ENCODE results near the gene CERT1. TPM values are rescaled to one million over a fixed set of nuclear protein-coding genes. Genes with fewer than 3 reads are reported as not detected.
"Not testable (repeated sequence)": the region's sequence is repeated elsewhere in the genome, so short reads cannot be mapped to it uniquely, and the experiment has no call there.

Gene CERT1
- total RNA-seq, 1 donor from 2014 or later = 43.7 TPM

- H3K4me1 Mint-ChIP-seq (ENCODE audit: low read depth) = peaks cover 13% of the 10 kb centered on the region
- peak overlapping the region; percentile 49 for H3K27ac Mint-ChIP-seq
- intact Hi-C loops (cut with micrococcal nuclease) = no loop called here
- peaks cover 38% of the 10 kb centered on the region for H3K9me3 Mint-ChIP-seq
- no peak overlapping the region for H3K4me3 Mint-ChIP-seq (ENCODE audit: low read depth)
- H3K27me3 Mint-ChIP-seq (ENCODE audit: low read depth) = no peaks in the 10 kb centered on the region
- H3K36me3 Mint-ChIP-seq (ENCODE audit: low read depth) = peaks cover 47% of the 10 kb centered on the region
- no peak for DNase-seq (ENCODE audit: low spot score)
These were observed 25.4 kb upstream of the CERT1 start for GRCh38 chr5:75536694-75537360.

GRCh38 chr5:75536147-75536546 is 24.7 kb upstream of the CERT1 start:
- Mint-ChIP-seq H3K27me3 (ENCODE audit: low read depth) (no peaks in the 10 kb centered on the region), H3K9me3 (peaks cover 40% of the 10 kb centered on the region), H3K27ac (no peak overlapping the region), H3K4me3 (ENCODE audit: low read depth) (no peak overlapping the region), H3K36me3 (ENCODE audit: low read depth) (peaks cover 51% of the 10 kb centered on the region), H3K4me1 (ENCODE audit: low read depth) (peaks cover 13% of the 10 kb centered on the region)
- intact Hi-C loops (cut with micrococcal nuclease) = no loop called here
- no peak for DNase-seq (ENCODE audit: low spot score)

GRCh38 chr5:75534734-75535133 is 23.3 kb upstream of the CERT1 start:
- Mint-ChIP-seq H3K4me1 (ENCODE audit: low read depth) (peaks cover 12% of the 10 kb centered on the region), H3K27me3 (ENCODE audit: low read depth) (no peaks in the 10 kb centered on the region), H3K9me3 (peaks cover 40% of the 10 kb centered on the region), H3K27ac (no peak overlapping the region), H3K4me3 (ENCODE audit: low read depth) (no peak overlapping the region), H3K36me3 (ENCODE audit: low read depth) (peaks cover 51% of the 10 kb centered on the region)
- DNase-seq (ENCODE audit: low spot score) = no peak
- intact Hi-C loops (cut with micrococcal nuclease) = no loop called here

- H3K4me3 Mint-ChIP-seq (ENCODE audit: low read depth); H3K27ac Mint-ChIP-seq; H3K27me3 Mint-ChIP-seq (ENCODE audit: low read depth); DNase-seq (ENCODE audit: low spot score); intact Hi-C loops (cut with micrococcal nuclease): not testable (repeated sequence)
- Mint-ChIP-seq H3K4me1 (ENCODE audit: low read depth) (peaks cover 13% of the 10 kb centered on the region), H3K36me3 (ENCODE audit: low read depth) (peaks cover 56% of the 10 kb centered on the region), H3K9me3 (peaks cover 40% of the 10 kb centered on the region)
These were observed 22.3 kb upstream of the CERT1 start for GRCh38 chr5:75533716-75534115.

GRCh38 chr5:75532190-75532589 is 20.8 kb upstream of the CERT1 start:
- Mint-ChIP-seq H3K27me3 (ENCODE audit: low read depth) (no peaks in the 10 kb centered on the region), H3K9me3 (peaks cover 40% of the 10 kb centered on the region), H3K27ac (no peak overlapping the region), H3K36me3 (ENCODE audit: low read depth) (peaks cover 54% of the 10 kb centered on the region), H3K4me3 (ENCODE audit: low read depth) (no peak overlapping the region), H3K4me1 (ENCODE audit: low read depth) (peaks cover 10% of the 10 kb centered on the region)
- DNase-seq (ENCODE audit: low spot score) = no peak
- intact Hi-C loops (cut with micrococcal nuclease) = no loop called here

- Mint-ChIP-seq H3K27me3 (ENCODE audit: low read depth) (no peaks in the 10 kb centered on the region), H3K9me3 (peaks cover 22% of the 10 kb centered on the region), H3K36me3 (ENCODE audit: low read depth) (peaks cover 40% of the 10 kb centered on the region), H3K4me1 (ENCODE audit: low read depth) (peaks cover 21% of the 10 kb centered on the region), H3K27ac (peak overlapping the region; percentile 55), H3K4me3 (ENCODE audit: low read depth) (no peak overlapping the region)
- no peak for DNase-seq (ENCODE audit: low spot score)
- intact Hi-C loops (cut with micrococcal nuclease) = no loop called here
These were observed 17.8 kb upstream of the CERT1 start for GRCh38 chr5:75529185-75529584.

- intact Hi-C loops (cut with micrococcal nuclease) = no loop called here
- H3K27ac Mint-ChIP-seq = no peak overlapping the region
- H3K4me3 Mint-ChIP-seq (ENCODE audit: low read depth) = no peak overlapping the region
- peaks cover 37% of the 10 kb centered on the region for H3K36me3 Mint-ChIP-seq (ENCODE audit: low read depth)
- H3K9me3 Mint-ChIP-seq = peaks cover 13% of the 10 kb centered on the region
- peaks cover 37% of the 10 kb centered on the region for H3K4me1 Mint-ChIP-seq (ENCODE audit: low read depth)
- H3K27me3 Mint-ChIP-seq (ENCODE audit: low read depth) = no peaks in the 10 kb centered on the region
- no peak for DNase-seq (ENCODE audit: low spot score)
These were observed 14.6 kb upstream of the CERT1 start for GRCh38 chr5:75526070-75526469.

GRCh38 chr5:75525344-75525743 is 13.9 kb upstream of the CERT1 start:
- no peak overlapping the region for H3K4me3 Mint-ChIP-seq (ENCODE audit: low read depth)
- H3K27ac Mint-ChIP-seq = peak overlapping the region; percentile 5
- peaks cover 44% of the 10 kb centered on the region for H3K36me3 Mint-ChIP-seq (ENCODE audit: low read depth)
- DNase-seq (ENCODE audit: low spot score) = no peak
- intact Hi-C loops (cut with micrococcal nuclease) = no loop called here
- H3K27me3 Mint-ChIP-seq (ENCODE audit: low read depth) = no peaks in the 10 kb centered on the region
- peaks cover 19% of the 10 kb centered on the region for H3K9me3 Mint-ChIP-seq
- H3K4me1 Mint-ChIP-seq (ENCODE audit: low read depth) = peaks cover 37% of the 10 kb centered on the region

- Mint-ChIP-seq H3K27me3 (ENCODE audit: low read depth) (no peaks in the 10 kb centered on the region), H3K9me3 (peaks cover 25% of the 10 kb centered on the region), H3K36me3 (ENCODE audit: low read depth) (peaks cover 51% of the 10 kb centered on the region), H3K4me1 (ENCODE audit: low read depth) (peaks cover 42% of the 10 kb centered on the region), H3K27ac (peak overlapping the region; percentile 25), H3K4me3 (ENCODE audit: low read depth) (no peak overlapping the region)
- no peak for DNase-seq (ENCODE audit: low spot score)
- intact Hi-C loops (cut with micrococcal nuclease) = loop anchor here (1.0 kb wide), 1 partner anchor 43 kb away; no protein-coding TSS in a partner anchor
These were observed 13.2 kb upstream of the CERT1 start for GRCh38 chr5:75524591-75524990.

- peaks cover 47% of the 10 kb centered on the region for H3K4me1 Mint-ChIP-seq (ENCODE audit: low read depth)
- DNase-seq (ENCODE audit: low spot score) = no peak
These were observed 12.6 kb upstream of the CERT1 start for GRCh38 chr5:75524071-75524470.

GRCh38 chr5:75523275-75523674 is 11.8 kb upstream of the CERT1 start:
- H3K27ac Mint-ChIP-seq = no peak overlapping the region
- intact Hi-C loops (cut with micrococcal nuclease) = no loop called here
- no peaks in the 10 kb centered on the region for H3K27me3 Mint-ChIP-seq (ENCODE audit: low read depth)
- H3K4me3 Mint-ChIP-seq (ENCODE audit: low read depth) = no peak overlapping the region
- peaks cover 52% of the 10 kb centered on the region for H3K4me1 Mint-ChIP-seq (ENCODE audit: low read depth)
- H3K36me3 Mint-ChIP-seq (ENCODE audit: low read depth) = peaks cover 58% of the 10 kb centered on the region
- no peak for DNase-seq (ENCODE audit: low spot score)
- H3K9me3 Mint-ChIP-seq = peaks cover 28% of the 10 kb centered on the region

More at GRCh38 chr5:75524071-75524470, 12.6 kb upstream of the CERT1 start:
- Mint-ChIP-seq H3K9me3 (peaks cover 28% of the 10 kb centered on the region), H3K27ac (peak overlapping the region; percentile 18), H3K36me3 (ENCODE audit: low read depth) (peaks cover 53% of the 10 kb centered on the region), H3K27me3 (ENCODE audit: low read depth) (no peaks in the 10 kb centered on the region), H3K4me3 (ENCODE audit: low read depth) (no peak overlapping the region)
- intact Hi-C loops (cut with micrococcal nuclease) = loop anchor here (1.0 kb wide), 1 partner anchor 43 kb away; no protein-coding TSS in a partner anchor

- no peak overlapping the region for H3K4me3 Mint-ChIP-seq (ENCODE audit: low read depth)
- no peak for DNase-seq (ENCODE audit: low spot score)
- H3K9me3 Mint-ChIP-seq = peaks cover 28% of the 10 kb centered on the region
- H3K27me3 Mint-ChIP-seq (ENCODE audit: low read depth) = no peaks in the 10 kb centered on the region
- H3K36me3 Mint-ChIP-seq (ENCODE audit: low read depth) = peaks cover 63% of the 10 kb centered on the region
- peaks cover 59% of the 10 kb centered on the region for H3K4me1 Mint-ChIP-seq (ENCODE audit: low read depth)
- no peak overlapping the region for H3K27ac Mint-ChIP-seq
- intact Hi-C loops (cut with micrococcal nuclease) = no loop called here
These were observed 11.1 kb upstream of the CERT1 start for GRCh38 chr5:75522542-75522941.

- no peak overlapping the region for H3K27ac Mint-ChIP-seq
These were observed 10.6 kb upstream of the CERT1 start for GRCh38 chr5:75522025-75522424.

More at GRCh38 chr5:75522025-75522424, 10.6 kb upstream of the CERT1 start:
- intact Hi-C loops (cut with micrococcal nuclease) = no loop called here
- DNase-seq (ENCODE audit: low spot score) = no peak
- Mint-ChIP-seq H3K27me3 (ENCODE audit: low read depth) (no peaks in the 10 kb centered on the region), H3K9me3 (peaks cover 28% of the 10 kb centered on the region), H3K4me3 (ENCODE audit: low read depth) (no peak overlapping the region), H3K4me1 (ENCODE audit: low read depth) (peaks cover 64% of the 10 kb centered on the region), H3K36me3 (ENCODE audit: low read depth) (peaks cover 68% of the 10 kb centered on the region)
